Peyer's patch (tissue), 4 donors: Measurements from ENCODE around the gene OR2W3.

Source experiments
- POLR2A ChIP-seq, 2 donors: fragments of 450-650 bp; IDR thresholded peaks; one replicate each; pipeline ENCODE4 v1.5.1; 2017; ENCODE audit warnings: antibody characterized with exemption in 2 of 2, mild to moderate bottlenecking in 2 of 2, moderate library complexity in 2 of 2
- TF ChIP-seq, protein P1 (sequence below), 6 experiments: fragments of 450-650 bp in 4 of 6; fragments of 200-600 bp in 2 of 6; sonication (generic) in 1 of 6; IDR thresholded peaks; one replicate each; pipeline ENCODE4 v1.5.1; 2017 to 2019; ENCODE audit warnings: antibody characterized with exemption in 6 of 6, mild to moderate bottlenecking in 3 of 6, moderate library complexity in 1 of 6

GRCh38 chr1:247865416-247865815, 30.0 kb upstream of the OR2W3 start:
- TF ChIP-seq, protein P1, sequence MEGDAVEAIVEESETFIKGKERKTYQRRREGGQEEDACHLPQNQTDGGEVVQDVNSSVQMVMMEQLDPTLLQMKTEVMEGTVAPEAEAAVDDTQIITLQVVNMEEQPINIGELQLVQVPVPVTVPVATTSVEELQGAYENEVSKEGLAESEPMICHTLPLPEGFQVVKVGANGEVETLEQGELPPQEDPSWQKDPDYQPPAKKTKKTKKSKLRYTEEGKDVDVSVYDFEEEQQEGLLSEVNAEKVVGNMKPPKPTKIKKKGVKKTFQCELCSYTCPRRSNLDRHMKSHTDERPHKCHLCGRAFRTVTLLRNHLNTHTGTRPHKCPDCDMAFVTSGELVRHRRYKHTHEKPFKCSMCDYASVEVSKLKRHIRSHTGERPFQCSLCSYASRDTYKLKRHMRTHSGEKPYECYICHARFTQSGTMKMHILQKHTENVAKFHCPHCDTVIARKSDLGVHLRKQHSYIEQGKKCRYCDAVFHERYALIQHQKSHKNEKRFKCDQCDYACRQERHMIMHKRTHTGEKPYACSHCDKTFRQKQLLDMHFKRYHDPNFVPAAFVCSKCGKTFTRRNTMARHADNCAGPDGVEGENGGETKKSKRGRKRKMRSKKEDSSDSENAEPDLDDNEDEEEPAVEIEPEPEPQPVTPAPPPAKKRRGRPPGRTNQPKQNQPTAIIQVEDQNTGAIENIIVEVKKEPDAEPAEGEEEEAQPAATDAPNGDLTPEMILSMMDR (IDR thresholded peaks at IDR 0.05) = no peak
- no peak for TF ChIP-seq POLR2A (IDR thresholded peaks at IDR 0.05)
